ENCODE results near the gene BRAT1.

Gene BRAT1

DNA sequence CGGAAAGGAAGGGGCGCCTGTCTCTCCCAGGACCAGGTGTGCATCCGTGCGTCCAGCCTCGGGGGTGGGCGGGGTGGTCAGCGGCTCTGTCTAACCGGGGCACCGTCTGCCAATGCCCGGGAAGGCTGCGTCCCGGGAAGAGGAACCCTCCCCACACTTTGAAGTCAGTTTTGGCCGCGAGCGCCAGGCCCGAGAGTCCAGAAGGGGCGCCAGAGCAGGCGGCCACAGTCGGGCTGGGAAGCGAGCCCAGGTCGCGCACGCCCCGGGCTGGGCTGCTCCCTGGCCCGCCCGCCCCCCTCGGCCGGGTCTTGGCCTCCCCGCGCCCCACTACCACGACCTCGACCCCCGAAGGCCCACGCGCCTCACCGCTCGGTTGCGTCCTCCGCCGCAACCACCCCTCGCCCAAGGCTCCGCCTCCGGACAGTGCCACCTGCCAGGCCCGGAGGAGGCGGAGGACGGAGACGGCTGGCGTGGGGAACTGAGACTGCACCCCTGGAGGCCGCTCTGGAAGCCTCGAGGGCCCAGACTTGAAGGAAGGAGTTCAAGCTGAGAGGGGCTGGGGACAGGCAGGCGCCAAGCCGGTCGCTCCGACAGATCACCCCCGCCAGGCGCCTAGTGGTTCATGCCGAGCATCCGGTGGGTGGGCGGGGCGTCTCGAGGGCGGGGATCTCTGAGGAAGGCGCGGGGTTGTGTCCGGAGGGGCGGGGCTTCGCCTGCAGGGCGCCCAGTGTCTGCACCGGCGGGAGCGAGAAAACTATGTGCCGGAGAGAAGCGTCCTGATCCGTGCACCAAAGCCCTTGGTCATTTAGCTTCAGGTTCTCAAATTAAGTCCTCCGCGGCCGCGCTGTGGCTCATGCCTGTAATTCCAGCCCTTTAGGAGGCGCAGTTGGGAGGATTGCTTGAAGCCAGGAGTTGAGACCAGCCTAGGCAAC lies at the start of gene BRAT1:
BRAT1 (minus strand) TSS at position 404 of the 932 bp plus-strand sequence. CDS start 1,093 bp downstream, outside the sequence.
- no peaks in the 10 kb centered on the region for H4K20me1 ChIP-seq (ENCODE audit: insufficient read depth)
- peak within 1 kb of the TSS; percentile 97 for H3K9ac ChIP-seq
- peak within 1 kb of the TSS; percentile 98 for H3K4me2 ChIP-seq
- peak within 1 kb of the TSS; percentile 94 for H3K27ac ChIP-seq
- H3K27me3 ChIP-seq (ENCODE audit: insufficient read depth, low read depth): no peaks in the 10 kb centered on the region
- H2AFZ ChIP-seq (ENCODE audit: low read depth): peak within 1 kb of the TSS; percentile 92
- TF ChIP-seq, protein P1, sequence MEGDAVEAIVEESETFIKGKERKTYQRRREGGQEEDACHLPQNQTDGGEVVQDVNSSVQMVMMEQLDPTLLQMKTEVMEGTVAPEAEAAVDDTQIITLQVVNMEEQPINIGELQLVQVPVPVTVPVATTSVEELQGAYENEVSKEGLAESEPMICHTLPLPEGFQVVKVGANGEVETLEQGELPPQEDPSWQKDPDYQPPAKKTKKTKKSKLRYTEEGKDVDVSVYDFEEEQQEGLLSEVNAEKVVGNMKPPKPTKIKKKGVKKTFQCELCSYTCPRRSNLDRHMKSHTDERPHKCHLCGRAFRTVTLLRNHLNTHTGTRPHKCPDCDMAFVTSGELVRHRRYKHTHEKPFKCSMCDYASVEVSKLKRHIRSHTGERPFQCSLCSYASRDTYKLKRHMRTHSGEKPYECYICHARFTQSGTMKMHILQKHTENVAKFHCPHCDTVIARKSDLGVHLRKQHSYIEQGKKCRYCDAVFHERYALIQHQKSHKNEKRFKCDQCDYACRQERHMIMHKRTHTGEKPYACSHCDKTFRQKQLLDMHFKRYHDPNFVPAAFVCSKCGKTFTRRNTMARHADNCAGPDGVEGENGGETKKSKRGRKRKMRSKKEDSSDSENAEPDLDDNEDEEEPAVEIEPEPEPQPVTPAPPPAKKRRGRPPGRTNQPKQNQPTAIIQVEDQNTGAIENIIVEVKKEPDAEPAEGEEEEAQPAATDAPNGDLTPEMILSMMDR (conservative IDR thresholded peaks at IDR 0.05; ENCODE audit: low read depth, low read length): 0 out of 2 replicates have a peak, but pooled peaks have one; percentile 8
- H3K79me2 ChIP-seq (ENCODE audit: insufficient read depth, low read depth): peaks cover 12% of the 10 kb centered on the region; the same call in 1 of the 2 replicates
- no peaks in the 10 kb centered on the region for H3K36me3 ChIP-seq (ENCODE audit: insufficient read depth)
- H3K4me3 ChIP-seq (IDR thresholded peaks at IDR 0.05; ENCODE audit: insufficient read depth, low read depth, low read length): no peak within 1 kb of the TSS
- H3K4me1 ChIP-seq (ENCODE audit: low read depth, poor library complexity, severe bottlenecking): peaks cover 32% of the 10 kb centered on the region

DNA sequence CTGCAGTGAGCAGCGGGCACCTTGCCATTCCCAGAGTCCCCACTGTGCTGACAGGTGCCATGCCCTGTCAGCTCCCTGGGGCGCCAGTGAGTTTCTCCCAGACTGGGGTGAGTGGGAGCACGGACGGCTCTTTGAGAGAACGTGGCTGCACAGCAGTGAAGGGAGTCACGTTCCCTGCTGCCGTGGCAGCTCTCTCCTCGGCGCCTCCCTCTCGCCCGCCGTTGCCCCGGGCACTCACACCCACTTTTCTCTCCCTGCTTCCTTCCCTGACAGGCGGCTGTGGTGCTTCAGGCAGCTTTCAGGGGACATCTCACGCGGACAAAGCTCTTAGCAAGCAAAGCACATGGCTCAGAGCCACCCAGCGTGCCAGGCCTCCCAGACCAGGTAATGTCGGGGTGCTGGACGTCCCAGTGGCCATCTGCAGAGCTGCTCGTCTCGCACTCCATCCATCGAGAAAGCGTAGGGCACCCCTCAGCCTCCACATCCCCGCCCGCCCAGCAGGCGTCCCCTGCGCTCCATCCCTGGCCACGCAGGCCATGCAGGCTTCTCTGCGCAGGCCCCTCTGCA lies 49.4 kb upstream of the BRAT1 start:
- H3K4me3 ChIP-seq (IDR thresholded peaks at IDR 0.05; ENCODE audit: insufficient read depth, low read depth, low read length): no peak overlapping the region
- H2AFZ ChIP-seq (ENCODE audit: low read depth): no peak overlapping the region
- no peaks in the 10 kb centered on the region for H3K27me3 ChIP-seq (ENCODE audit: insufficient read depth, low read depth)
- H3K79me2 ChIP-seq (ENCODE audit: insufficient read depth, low read depth): no peaks in the 10 kb centered on the region
- no peaks in the 10 kb centered on the region for H3K36me3 ChIP-seq (ENCODE audit: insufficient read depth)
- no peaks in the 10 kb centered on the region for H4K20me1 ChIP-seq (ENCODE audit: insufficient read depth)
- H3K4me1 ChIP-seq (ENCODE audit: low read depth, poor library complexity, severe bottlenecking): no peaks in the 10 kb centered on the region
- no peak overlapping the region for H3K27ac ChIP-seq
- TF ChIP-seq, protein P1 (conservative IDR thresholded peaks at IDR 0.05; ENCODE audit: low read depth, low read length): no peak
- no peak overlapping the region for H3K4me2 ChIP-seq
- H3K9ac ChIP-seq: no peak overlapping the region

DNA sequence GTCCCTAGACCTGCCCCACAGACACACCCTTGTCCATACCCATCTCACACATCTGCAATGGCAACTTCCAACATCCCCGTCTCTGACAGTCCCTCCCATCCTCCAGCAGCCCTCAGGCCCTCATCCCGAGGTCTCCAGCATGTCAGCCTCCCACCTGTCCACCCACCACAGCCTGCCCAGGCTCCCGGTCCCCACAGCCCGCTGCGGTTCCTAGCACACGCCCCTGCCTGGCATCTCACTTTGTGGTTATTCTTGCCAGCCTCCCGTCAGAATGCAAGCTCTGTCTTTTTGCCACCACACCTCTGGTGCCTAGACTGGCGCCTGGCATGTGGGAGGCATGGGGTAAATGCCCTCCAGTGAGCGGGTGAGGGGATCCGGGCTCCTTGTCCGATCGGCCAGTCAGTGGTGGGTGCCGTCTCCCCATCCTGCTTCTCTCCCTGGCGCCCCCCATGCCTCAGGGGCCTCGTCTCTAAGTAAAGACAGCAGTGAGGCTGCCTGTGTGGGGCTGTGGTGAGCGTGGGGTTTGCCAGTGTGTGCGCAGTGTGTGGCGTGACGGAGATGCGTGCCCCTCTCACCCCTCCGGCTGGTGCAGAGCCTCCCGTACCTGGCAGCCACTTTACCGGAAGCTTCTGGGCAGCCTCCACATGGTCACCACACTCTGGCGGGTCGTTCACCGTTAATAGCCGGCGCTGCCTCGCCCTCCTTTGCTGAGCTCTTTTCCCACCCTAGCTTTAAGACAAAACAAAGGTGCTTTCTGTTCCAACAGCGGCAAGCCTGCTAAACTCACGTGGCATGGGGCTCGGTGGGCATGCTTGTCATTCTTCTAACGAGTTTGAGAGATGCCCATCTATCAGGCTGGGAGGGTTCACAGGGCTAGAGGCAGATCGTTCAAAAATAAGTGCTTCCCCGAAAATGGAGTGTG lies 48.0 kb upstream of the BRAT1 start:
- no peak overlapping the region for H3K4me2 ChIP-seq
- no peaks in the 10 kb centered on the region for H4K20me1 ChIP-seq (ENCODE audit: insufficient read depth)
- H3K4me1 ChIP-seq (ENCODE audit: low read depth, poor library complexity, severe bottlenecking): no peaks in the 10 kb centered on the region
- no peak overlapping the region for H3K4me3 ChIP-seq (IDR thresholded peaks at IDR 0.05; ENCODE audit: insufficient read depth, low read depth, low read length)
- no peaks in the 10 kb centered on the region for H3K27me3 ChIP-seq (ENCODE audit: insufficient read depth, low read depth)
- H2AFZ ChIP-seq (ENCODE audit: low read depth): no peak overlapping the region
- no peak overlapping the region for H3K9ac ChIP-seq
- no peaks in the 10 kb centered on the region for H3K79me2 ChIP-seq (ENCODE audit: insufficient read depth, low read depth)
- no peak overlapping the region for H3K27ac ChIP-seq
- no peaks in the 10 kb centered on the region for H3K36me3 ChIP-seq (ENCODE audit: insufficient read depth)
- TF ChIP-seq, protein P1 (conservative IDR thresholded peaks at IDR 0.05; ENCODE audit: low read depth, low read length): no peak

DNA sequence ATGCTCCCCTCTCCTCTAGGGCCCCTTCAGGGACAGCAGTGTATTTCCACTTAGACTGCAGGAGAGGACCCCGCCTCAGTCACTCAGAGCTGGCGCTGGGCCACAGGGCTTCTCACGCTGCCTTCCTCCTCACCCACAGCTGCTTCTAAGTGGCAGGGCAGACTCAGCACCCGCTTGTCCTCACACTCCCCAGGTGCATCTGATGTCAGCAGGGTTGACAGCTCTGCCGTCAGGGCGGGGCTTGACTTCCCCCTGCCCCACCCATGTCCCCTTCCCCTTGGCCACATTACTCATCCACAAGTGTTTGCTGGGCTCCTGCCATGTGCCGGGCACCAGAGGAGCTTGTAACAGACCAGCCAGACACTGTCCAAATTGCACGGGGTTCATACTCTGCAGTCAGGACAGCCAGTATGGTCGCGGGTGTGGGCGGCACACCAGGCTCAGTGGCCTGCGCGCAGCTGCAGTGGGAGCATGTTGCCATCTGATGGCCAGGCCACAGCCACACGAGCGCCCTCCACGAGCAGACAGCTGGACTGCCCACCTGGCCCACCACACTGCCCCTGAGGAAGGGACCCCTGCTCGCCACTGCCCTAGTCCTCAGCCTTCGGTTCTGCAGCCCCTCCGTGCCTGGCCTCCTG lies 47.2 kb upstream of the BRAT1 start:
- Histone ChIP-seq H3K27ac (no peak overlapping the region), H3K9ac (no peak overlapping the region), H3K4me3 (IDR thresholded peaks at IDR 0.05; ENCODE audit: insufficient read depth, low read depth, low read length) (no peak overlapping the region)

More for the DNA sequence above, 47.2 kb upstream of the BRAT1 start:
- no peaks in the 10 kb centered on the region for H4K20me1 ChIP-seq (ENCODE audit: insufficient read depth)
- H2AFZ ChIP-seq (ENCODE audit: low read depth): no peak overlapping the region
- H3K4me1 ChIP-seq (ENCODE audit: low read depth, poor library complexity, severe bottlenecking): no peaks in the 10 kb centered on the region
- H3K4me2 ChIP-seq: no peak overlapping the region
- H3K79me2 ChIP-seq (ENCODE audit: insufficient read depth, low read depth): no peaks in the 10 kb centered on the region
- TF ChIP-seq, protein P1 (conservative IDR thresholded peaks at IDR 0.05; ENCODE audit: low read depth, low read length): no peak
- no peaks in the 10 kb centered on the region for H3K27me3 ChIP-seq (ENCODE audit: insufficient read depth, low read depth)
- H3K36me3 ChIP-seq (ENCODE audit: insufficient read depth): peaks cover 3% of the 10 kb centered on the region; the same call in 1 of the 2 replicates
